Stimulated activated naive CD8-positive, alpha-beta T cell treated with anti-CD3 and anti-CD28 coated beads, Interleukin-15, Interleukin-2, amounts not matched to agents 100 U/mL and 50 U/mL, for 24 hours (primary cell): Measurements from ENCODE around the gene TRAF7.

Experiments used
- ATAC-seq: fragments of 150-1000 bp; cut with Tn5 transposase; one replicate; pipeline ENCODE4 v1.10.0; 2021
- DNase-seq: peaks from one replicate; pipeline ENCODE4 v3.0.0; 2021

Gene TRAF7

DNA sequence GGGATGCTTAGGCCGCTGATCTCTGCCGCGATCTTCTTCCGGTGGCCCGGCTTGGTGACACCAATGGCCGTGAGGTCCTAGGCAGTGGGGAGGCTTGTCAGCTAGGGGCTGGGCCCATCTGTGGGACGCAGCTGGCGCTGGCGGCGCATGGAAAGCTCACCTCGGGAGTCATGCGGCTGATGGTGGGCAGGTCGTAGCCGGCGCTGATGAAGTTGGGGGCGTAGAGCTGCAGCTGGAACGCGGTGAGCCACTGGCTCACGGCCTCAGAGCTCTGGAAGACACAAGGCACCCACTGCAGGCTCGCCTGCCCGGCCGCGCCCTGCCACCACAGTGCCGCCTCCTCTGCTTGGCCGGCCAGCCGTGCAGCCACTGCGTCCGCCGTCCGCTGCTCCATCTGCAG is 28.1 kb downstream of the TRAF7 start:
- ATAC-seq (no peak), DNase-seq (no peak)

DNA sequence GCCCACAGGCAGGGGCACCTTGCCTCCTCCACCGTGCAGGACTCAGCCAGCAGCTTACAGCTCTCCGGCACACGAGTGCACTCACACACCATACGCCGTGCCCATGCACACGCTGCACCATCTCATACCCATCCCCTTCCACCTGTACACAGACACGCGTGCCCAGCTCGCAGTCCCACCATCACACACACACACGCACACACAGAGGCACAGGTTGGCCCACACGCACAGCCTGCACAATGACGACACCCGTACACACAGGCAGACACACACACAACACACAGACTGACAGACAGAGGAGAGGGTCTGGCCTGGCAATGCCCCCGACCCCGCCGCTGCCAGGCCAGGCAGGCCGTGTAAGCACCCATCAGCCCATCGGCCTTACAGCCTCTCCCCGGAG is 28.8 kb downstream of the TRAF7 start:
- no peak for DNase-seq
- no peak for ATAC-seq

DNA sequence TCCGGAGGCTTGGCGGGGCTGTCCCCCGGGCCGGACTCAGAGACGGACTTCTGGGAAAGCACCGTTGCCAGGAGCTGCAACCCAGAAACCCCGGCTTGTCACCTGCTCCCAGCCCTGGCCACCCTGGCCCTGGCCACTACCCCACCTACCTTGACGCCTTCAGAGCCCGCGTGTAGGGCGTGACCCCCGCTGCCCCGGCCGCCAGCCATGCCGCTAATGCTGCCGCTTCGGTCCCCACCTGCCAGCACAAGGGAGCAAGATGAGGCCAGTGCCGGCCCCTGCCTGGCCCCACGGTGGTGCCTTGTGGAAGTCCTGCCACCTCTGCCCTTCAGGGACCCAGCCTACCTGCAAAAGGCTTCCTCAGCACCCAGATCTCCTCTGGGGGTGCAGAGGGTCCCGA is 29.4 kb downstream of the TRAF7 start:
- no peak for DNase-seq
- ATAC-seq = no peak

DNA sequence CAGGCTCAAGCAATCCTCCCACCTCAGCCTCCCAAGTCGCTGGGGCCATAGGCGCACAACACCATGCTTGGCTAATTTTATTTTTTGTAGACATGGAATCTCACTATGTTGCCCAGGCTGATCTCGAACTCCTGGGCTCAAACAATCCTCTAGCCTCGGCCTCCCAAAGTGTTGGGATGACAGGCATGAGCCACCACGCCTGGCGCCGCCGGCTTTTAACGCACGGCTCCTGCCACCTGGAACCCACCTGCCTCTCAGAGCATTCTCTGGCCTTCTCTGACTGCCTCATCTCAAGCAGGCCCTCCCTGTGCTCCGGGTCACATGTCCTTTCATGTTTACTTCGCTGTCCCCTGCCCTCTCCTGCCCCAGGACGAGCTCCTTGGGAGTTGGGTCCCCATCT is 30.5 kb downstream of the TRAF7 start:
- ATAC-seq (no peak), DNase-seq (no peak)

DNA sequence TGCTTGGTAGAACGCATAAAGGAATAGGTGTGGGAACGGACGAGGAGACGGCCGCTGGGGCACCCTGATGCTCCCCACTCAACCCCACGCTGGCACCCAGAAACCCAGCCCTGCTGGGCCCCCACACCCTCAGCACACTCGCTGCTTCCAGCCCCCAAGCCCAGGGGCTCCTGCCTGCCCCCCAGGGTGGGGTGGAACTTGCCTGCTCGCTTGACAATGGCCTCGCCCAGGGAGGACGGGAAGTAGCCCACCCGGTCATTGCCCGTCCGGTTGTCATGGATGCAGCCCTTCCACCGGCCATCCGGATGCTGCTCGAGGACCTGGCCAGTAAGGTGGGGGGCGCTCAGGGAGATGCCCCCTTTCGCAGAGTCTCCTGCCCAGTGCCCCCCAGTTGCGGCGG is 30.9 kb downstream of the TRAF7 start:
- ATAC-seq (no peak), DNase-seq (no peak)

DNA sequence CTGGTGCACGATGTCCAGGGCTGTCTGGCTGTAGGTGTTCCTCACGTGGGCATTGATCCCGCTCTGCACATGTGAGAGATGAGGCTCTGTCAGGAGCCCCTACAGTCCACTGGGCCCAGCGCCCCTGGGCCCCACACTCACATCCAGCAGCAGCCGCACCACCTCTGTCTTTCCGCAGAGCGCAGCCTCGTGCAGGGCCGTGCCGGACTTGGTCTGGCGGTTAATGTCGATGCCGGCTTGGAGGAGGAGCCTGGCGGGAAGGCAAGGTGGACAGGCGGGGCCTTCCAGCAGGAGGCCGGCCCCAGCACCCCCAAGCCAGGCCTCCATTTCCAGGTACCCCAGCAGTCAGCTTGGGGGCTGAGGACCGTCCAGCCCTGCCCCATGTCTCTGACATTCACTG is 31.6 kb downstream of the TRAF7 start:
- ATAC-seq = no peak
- DNase-seq = no peak

DNA sequence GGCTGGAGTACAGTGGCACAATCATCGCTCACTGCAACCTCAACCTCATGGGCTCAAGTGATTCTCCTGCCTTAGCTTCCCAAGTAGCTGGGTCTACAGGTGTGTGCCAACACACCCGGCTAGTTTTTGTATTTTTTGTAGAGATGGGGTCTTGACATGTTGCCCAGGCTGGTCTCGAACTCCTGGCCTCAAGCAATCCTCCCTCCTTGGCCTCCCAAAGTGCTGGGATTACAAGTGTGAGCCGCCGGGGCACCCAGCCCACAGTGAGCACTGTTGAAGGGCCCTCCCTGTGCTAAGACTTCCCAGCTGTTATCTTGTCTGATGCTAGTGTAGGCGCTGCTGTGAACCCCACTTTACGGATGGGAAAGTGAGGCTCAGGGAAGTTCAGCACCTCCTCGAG is 32.8 kb downstream of the TRAF7 start:
- ATAC-seq = no peak
- no peak for DNase-seq

DNA sequence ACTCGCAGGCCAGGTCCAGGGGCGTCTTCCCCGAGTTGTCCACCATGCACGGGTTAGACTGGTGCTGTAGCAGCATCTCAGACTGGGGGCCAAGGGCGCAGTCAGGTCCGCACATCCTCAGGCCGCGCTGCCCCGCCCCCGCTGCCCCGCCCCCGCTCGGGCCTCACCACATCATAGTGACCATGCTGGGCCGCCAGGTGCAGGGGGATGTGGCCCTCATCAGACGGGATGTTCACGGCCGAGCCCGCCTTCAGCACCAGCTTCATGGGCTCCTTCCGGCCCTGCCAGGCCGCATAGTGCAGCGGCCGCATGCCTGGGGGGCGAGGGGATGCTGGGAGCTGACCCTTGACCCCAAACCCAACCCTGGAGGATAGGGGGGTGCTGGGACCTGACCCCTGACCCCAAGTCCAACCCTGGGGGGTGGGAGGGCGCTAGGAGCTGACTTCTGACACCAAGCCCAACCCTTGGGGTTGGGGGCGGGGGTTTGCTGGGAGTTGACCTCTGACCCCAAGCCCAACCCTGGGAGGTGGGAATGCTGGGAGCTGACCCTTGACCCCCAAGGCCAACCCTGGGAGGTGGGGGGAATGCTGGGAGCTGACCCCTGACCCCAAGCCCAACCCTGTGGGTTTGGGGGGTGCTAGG is 33.8 kb downstream of the TRAF7 start:
- DNase-seq (no peak), ATAC-seq (no peak)

DNA sequence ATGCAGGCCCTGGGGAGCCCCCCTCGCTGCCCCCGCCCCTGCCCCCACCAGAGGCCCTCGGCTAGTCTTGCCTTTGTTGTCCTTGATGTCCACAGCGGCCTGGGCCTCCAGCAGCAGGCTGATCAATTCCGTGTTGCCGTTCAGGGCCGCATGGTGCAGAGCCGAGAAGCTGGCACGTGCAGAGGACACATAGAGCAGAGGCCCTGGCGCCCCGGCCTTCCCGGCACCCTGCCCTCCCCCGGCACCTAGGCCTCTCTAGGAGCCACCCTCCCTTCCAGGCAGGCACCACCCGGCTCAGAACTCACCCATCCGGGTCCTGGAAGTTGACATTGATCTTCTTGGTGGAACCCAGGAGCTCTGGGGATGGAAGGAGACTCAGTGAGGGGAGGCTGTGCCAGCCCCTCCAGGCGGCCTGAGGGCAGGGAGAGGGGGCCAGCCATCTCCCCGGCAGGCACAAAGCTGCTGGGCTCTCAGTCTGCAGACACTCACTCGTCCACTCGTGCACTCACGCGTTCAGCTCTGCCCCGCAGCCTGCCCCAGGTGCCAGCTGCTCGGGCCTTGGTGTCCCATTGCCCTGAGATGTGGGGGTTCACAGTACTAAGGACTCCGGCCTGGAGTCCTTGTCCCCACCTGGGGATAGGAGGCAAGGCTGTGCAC is 34.5 kb downstream of the TRAF7 start:
- ATAC-seq (no peak), DNase-seq (no peak)

DNA sequence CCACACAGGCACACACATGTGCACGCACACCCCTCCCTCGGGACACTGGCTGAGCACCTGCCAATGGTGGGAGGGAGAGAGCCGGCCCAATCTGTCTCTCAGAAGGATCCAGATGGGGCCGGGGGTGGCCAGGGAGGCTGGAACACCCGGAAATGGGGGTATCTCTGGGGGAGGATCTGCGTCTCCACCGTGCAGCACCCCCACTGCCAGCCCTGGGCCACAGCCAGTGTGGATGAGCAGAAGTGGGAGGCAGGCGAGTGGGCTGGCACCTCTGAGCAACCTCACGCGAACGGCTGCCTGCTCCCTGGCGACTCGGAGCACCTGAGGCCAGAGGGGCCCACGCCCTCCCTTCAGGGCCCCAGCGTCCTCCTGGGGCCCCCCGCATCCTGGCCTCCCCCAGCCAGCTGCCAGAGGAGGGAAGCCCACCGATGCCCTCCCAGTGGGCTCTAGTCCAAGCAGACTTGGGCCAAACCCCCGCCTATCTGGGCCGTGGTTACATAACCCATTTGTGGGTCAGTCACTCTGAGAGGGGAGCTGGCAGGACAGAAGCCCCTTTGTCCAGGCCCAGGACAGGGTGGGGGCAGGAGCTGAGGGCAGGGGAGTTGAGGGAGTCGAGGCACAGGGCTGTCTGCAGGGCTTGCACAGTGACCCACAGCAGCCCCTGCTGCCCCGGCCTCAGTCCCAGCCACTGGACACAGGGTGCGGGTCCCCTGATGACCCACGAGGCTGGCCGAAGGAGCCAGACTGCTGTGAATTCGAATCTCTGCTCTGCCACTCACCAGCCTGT is 35.3 kb downstream of the TRAF7 start:
- no peak for ATAC-seq
- DNase-seq = no peak

DNA sequence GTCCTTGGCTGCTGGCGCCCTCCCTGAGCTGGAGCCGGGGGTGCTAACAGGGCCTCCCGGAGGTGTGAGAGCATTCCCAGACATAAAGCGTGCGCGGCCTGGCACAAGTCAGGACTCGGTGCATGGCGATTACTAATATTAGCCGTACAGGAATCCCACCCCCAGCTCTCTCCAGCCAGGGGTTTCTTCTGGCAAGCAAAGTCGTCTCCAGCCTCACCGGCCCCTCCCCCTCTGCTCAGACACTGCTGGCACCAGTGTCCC is 35.8 kb downstream of the TRAF7 start:
- DNase-seq (no peak), ATAC-seq (no peak)

DNA sequence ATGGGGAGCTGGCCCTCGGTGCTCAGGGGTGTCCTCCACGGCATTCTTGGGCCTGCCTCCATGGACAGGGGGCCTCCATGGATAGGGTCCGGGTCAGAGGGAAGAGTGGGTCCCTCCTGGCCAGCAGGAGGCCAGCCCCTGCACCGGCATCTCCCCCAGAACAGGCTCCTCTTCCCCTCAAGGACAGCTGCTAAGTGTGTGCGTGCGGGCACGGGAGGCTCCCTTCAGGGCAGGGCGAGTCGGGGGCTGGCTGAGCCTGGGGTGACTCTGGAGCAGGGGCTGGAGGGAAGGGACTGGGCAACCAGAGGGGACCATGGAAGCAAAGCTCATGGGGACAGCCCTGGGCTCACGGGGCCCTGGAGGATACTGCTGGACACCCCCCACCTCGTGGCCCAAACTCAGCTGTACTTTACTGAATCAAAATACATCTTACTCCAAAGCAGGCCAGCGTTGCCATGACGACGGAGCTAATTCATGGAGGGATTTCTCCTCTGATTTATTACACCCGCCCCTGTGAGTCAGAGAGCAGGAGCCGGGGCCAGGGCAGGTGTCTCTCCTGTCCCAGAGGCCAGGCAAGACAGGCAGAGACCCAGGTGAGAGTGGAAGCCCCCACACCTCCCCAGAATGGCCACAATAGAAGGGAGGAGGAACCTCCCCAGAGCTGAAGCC is 38.7 kb downstream of the TRAF7 start:
- no peak for DNase-seq
- ATAC-seq = no peak

DNA sequence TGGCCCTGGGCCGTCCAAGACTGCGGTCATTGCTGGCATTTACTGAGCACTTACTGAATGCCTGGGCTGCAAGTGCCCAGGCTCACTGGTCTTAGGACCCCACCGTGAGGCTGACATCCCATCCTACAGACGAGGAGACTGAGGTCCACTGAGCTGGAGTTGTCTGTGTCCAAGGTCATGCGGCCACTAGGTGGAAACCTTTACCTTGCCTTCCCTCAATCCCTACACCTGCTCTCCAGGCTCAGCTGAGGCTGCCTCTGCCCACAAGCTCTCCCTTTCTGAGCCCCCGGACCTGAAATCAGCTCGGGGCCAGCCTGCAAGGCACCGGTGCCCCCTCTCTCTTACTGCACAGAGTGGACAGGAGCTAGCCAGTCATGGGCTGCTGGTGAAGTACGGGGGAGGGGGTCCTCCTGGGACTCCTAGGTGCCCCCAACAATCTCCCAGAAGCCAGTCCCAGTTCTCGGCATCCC is 39.3 kb downstream of the TRAF7 start:
- ATAC-seq (peak; percentile 73), DNase-seq (peak; percentile 48)

DNA sequence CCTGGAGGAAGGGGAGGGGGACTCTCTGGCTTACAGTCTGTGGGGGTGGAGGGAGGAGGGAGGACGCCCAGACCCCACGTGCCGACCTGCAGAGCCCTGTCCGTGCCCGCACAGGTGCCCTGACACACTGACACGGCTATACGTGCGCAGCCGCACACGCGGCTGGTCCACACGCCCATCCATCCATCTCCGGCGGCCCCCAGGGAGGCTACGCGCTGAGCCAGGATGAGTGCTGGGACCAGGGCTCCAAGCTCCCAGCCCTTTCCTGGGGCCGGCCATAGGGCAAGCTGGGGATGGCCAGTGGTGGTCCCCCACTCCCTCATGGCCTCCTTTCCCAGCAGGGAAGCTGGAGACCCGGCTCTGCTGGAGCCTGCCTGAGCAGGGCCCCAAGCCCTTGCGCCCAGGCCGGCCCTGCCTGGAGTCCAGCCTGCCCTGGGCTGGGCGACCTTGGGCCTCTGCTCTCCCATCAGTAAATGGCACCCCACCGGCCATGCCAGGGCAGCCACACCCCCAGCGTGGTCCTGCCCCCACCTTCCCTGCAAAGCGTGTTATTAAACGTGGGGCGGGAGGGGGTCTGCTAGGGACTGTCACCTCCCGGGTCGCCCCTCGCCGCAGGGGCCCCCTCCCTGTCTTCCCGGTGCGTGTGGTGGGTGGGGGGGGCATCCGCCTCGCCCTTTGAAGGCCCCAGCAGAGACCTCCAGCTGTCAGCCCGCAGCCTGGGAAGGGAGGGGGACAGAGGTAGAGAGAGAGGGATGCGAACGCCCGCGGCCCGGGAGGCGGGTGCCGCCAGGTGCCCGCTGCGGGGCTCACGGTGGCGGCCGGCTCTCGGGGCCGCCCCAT is 40.0 kb downstream of the TRAF7 start:
- ATAC-seq (no peak), DNase-seq (no peak)

DNA sequence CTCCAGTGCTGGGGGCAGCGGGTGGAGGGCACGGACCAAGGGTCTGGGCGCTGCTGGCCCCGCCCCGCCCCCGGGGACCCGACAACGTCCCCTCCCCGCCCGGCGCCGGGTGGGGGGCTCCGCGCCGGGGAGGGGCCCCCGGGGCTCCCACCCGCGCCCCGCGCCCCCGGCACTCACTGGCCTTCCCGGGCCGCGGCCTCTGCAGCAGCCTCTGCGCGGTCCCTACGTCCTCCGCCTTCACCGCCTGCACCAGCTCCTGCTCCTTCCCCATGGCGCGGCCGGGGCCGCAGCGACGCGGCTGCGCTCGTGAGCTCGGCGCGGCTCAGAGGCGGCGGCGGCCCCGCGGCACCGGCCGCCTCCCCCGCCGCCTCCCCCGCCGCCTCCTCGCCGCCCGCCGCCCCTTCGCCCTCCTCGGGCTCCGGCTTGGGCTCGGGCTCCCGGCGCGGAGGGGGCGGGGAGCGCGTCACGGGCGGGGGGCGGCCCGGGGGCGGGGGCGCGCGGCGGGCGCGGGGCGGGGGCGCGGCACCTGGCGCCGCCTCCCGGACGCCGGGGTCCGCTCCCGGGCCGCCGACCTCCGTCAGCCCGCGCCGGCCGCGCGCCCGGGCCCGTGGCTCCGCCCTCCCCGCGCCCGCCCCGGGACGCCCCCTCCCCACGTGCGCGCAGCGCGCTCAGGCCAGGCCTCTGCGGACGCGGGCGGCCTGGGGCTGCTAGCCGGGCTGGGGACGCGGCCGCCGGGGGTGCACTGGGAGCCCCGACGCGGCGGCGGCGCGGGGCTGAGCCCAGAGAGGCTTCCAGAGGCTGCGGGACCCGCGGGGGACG is 40.8 kb downstream of the TRAF7 start, which contains the start of gene CASKIN1:
TSS of gene CASKIN1 (minus strand) at position 444 of the 819 bp plus-strand sequence. CDS start at position 271, 173 bp downstream.
- ATAC-seq (peak; percentile 13), DNase-seq (no peak)

DNA sequence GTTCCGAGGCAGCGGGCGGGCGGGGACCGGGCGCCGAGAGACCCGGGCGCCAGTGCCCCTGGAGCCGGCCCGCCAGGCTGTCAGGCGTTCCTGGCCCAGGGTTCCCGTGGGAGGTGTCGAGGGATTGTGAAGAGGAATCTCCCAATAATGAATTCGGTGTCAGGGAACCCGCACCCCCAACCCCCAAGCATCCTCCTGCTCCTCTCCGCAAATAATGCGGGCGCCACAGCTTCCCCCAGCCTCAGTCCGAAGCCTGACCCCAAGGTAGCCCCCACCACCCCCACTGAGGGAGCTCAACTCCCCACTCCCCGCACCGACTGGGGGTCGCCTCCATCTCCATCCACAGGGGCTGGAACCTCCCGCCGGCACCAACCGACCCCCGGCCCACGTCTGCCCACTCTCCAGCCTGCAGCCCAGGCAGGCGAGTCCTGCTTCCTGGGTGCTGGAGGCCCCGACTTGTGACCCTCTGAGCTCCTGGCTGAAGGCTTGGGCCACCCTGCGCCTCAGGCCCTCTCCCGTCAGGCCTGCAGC is 41.5 kb downstream of the TRAF7 start:
- DNase-seq = no peak
- no peak for ATAC-seq

DNA sequence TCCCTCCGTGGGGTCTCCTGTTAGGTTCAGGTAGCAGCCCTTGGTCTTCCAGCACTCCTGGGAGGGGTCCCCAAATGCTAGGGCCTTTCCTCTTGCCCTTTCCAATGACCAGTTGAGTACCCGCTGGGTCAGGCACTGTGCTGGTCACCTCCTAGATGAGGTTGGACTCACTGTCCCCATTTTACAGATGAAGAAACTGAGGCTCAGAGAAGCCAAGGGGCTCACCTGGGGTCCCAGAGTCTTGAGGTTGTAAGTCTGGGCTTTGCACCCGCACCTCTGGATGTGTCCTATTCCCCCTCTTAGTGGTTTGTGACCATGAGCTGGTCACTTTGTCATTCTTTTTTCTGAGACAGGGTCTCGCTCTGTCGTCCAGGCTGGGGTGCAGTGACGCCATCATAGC is 42.2 kb downstream of the TRAF7 start:
- DNase-seq (no peak), ATAC-seq (no peak)

DNA sequence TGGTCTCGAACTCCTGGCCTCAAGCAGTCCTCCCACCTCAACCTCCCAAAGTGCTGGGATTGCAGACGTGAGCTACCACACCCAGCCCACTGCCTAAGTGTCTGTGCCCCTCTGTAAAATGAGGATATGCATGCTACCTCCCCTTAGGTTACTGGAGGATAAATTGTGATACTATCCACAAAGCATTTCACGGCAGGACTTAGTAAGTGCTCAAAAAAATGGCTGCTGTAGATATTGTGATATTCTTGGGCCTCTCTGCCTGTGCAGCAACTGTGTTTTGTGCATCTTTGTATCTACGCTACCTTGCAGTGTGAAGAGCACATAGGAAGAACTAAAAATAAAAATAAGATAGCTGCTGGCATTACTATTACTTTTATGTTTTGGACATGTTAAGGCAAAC is 42.7 kb downstream of the TRAF7 start:
- DNase-seq = no peak
- no peak for ATAC-seq

DNA sequence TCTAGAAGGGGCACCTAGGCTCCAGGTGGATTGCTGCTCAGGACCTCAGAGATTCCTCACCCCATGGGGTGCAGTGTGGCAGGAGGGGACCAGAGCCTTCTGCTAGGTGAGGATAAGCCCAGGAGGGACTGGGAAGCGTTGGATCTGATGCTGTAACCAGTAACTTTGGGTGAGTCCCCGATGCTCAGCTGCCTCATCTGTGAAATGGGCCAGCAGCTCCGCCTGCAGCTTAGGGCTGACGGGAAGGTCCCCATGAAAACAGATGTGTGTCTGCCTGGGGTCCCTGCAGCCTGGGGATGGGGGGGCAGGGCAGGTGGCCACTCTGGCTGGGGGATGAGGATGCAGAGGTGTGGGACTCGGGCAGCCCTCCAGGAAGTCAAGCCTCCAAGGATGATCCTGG is 43.5 kb downstream of the TRAF7 start:
- no peak for ATAC-seq
- no peak for DNase-seq

DNA sequence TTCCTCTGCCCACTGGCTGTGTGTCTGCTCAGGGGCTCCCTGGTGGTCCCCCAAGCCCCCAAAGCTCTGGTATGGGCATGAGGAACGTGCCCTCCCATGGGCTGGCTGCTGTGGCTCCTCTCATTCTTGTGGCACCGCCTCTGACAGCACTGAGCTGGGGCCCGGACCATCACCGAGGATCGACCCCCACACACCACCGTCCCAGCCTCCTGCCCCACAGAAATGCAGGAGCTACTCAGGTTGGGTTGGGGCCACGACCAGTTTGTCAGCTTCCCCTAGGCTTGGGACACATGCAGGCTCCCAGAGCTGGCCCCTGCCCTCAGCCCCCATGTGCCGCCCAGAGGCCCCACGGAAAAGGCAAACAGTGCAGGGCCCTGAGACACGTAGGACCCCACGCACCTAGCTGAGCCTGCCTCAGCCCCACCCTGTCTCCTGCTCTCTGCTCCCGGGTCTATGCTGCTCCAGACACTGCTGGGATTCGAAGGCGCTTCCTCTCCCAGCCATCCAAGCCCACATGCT is 44.1 kb downstream of the TRAF7 start:
- no peak for ATAC-seq
- no peak for DNase-seq

DNA sequence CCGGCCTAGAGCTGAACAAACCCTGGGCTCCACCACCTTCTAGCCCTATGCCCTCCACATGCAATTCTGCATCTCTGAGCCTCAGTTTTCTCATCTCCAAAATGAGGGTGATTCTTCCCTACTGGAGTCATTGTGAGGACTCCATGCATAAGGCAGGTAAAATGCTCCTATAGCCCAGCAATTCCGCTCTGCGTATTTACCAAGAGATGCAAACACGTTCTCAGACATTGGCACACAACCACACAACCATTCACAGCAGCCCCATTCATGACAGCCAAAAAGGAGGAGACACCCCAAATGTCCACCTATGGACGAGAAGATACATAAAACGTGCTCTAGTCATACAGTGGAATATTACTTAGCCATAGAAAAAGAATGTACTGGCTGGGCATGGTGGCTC is 44.7 kb downstream of the TRAF7 start:
- ATAC-seq (no peak), DNase-seq (no peak)
